Gastroesophageal sphincter (tissue), 4 donors: Measurements from ENCODE around the gene ZAR1L. TPM values are rescaled to one million over a fixed set of nuclear protein-coding genes. Genes with fewer than 3 reads are reported as not detected.

Experiments
- ATAC-seq: fragments of 150-250 bp; one replicate; pipeline ENCODE4 v1.9.1; 2016; ENCODE audit warnings: mild to moderate bottlenecking, moderate library complexity
- H3K27ac ChIP-seq, 4 donors: fragments of 200-600 bp; sonication (generic) in 3 of 4; 1 replicate in 3 of 4; 2 replicates in 1 of 4; pipeline ENCODE4 v1.5.1; 2016 to 2019
- H3K27me3 ChIP-seq: fragments of 200-600 bp; sonication (generic); one replicate; pipeline ENCODE4 v1.5.1; 2019
- H3K36me3 ChIP-seq, 2 donors: fragments of 200-600 bp; sonication (generic); one replicate each; pipeline ENCODE4 v1.5.1; 2019; ENCODE audit warnings: control low read depth in 1 of 2
- H3K4me1 ChIP-seq, 3 donors: fragments of 200-600 bp; sonication (generic); 1 replicate in 2 of 3; 2 replicates in 1 of 3; pipeline ENCODE4 v1.5.1; 2016 to 2019; ENCODE audit warnings: control low read depth in 2 of 3
- H3K4me3 ChIP-seq, 2 donors: fragments of 200-600 bp; sonication (generic); one replicate each; pipeline ENCODE4 v1.5.1; 2019; ENCODE audit warnings: mild to moderate bottlenecking in 1 of 2, moderate library complexity in 1 of 2
- H3K9me3 ChIP-seq, 3 donors: fragments of 200-600 bp; sonication (generic); one replicate each; pipeline ENCODE4 v1.5.1; 2017 to 2019; ENCODE audit warnings: control low read depth in 2 of 3
- EP300 ChIP-seq: sonication (generic); formaldehyde crosslinking; IDR thresholded peaks from one replicate; pipeline ENCODE4 v1.6.1; 2017; ENCODE audit warnings: antibody characterized with exemption, mild to moderate bottlenecking
- POLR2A ChIP-seq, 2 donors: fragments of 450-650 bp; IDR thresholded peaks; one replicate each; pipeline ENCODE4 v1.6.1; 2017; ENCODE audit warnings: antibody characterized with exemption in 2 of 2, mild to moderate bottlenecking in 2 of 2, moderate library complexity in 1 of 2
- POLR2AphosphoS5 ChIP-seq: sonication (generic); formaldehyde crosslinking; IDR thresholded peaks from one replicate; pipeline ENCODE4 v1.6.1; 2017; ENCODE audit warnings: antibody characterized with exemption
- WGBS, 2 donors: methylation state at CpG; one replicate each; pipeline ENCODE4 v1.1.5; 2018; ENCODE audit warnings: low coverage in 1 of 2; 5-methylcytosine and 5-hydroxymethylcytosine counted together
- total RNA-seq, 4 donors: library from RNA; depleted of rRNA; stranded (reverse); fragments of >200 nt; gene quantifications; one replicate each; pipeline ENCODE4 v1.1.0, GENCODE V29; 2016
- TF ChIP-seq, protein P1 (sequence below), 4 experiments: fragments of 200-600 bp in 2 of 4; fragments of 450-650 bp in 2 of 4; sonication (generic) in 1 of 4; IDR thresholded peaks; one replicate each; pipeline ENCODE4 v1.5.1; 2017 to 2019; ENCODE audit warnings: antibody characterized with exemption in 4 of 4, mild to moderate bottlenecking in 2 of 4, moderate library complexity in 2 of 4

ZAR1L gene
- total RNA-seq, 4 donors from 2014 or later = not detected

DNA sequence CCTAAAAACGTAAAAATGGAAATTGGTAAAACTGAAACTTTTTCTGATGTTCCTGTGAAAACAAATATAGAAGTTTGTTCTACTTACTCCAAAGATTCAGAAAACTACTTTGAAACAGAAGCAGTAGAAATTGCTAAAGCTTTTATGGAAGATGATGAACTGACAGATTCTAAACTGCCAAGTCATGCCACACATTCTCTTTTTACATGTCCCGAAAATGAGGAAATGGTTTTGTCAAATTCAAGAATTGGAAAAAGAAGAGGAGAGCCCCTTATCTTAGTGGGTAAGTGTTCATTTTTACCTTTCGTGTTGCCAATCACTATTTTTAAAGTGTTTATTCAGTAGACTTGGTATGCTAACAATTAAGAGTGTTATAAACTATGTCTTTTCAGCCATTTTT lies 25.8 kb upstream of the ZAR1L start:
- TF ChIP-seq EP300 (no peak), POLR2AphosphoS5 (no peak), POLR2A (IDR thresholded peaks at IDR 0.05) (no peak)
- TF ChIP-seq, protein P1, sequence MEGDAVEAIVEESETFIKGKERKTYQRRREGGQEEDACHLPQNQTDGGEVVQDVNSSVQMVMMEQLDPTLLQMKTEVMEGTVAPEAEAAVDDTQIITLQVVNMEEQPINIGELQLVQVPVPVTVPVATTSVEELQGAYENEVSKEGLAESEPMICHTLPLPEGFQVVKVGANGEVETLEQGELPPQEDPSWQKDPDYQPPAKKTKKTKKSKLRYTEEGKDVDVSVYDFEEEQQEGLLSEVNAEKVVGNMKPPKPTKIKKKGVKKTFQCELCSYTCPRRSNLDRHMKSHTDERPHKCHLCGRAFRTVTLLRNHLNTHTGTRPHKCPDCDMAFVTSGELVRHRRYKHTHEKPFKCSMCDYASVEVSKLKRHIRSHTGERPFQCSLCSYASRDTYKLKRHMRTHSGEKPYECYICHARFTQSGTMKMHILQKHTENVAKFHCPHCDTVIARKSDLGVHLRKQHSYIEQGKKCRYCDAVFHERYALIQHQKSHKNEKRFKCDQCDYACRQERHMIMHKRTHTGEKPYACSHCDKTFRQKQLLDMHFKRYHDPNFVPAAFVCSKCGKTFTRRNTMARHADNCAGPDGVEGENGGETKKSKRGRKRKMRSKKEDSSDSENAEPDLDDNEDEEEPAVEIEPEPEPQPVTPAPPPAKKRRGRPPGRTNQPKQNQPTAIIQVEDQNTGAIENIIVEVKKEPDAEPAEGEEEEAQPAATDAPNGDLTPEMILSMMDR (IDR thresholded peaks at IDR 0.05) = no peak
- WGBS, 2 donors = 82% methylated on average over 3 of the region's 3 CpGs
- Histone ChIP-seq H3K9me3 (no peaks in the 10 kb centered on the region), H3K27ac (no peak overlapping the region), H3K4me3 (no peak overlapping the region), H3K27me3 (no peaks in the 10 kb centered on the region), H3K36me3 (no peaks in the 10 kb centered on the region), H3K4me1 (no peaks in the 10 kb centered on the region)
- ATAC-seq = no peak

GRCh38 chr13:32334671-32335070 lies 19.5 kb upstream of the ZAR1L start:
- Histone ChIP-seq H3K27me3 (no peaks in the 10 kb centered on the region), H3K9me3 (no peaks in the 10 kb centered on the region), H3K4me1 (no peaks in the 10 kb centered on the region), H3K27ac (no peak overlapping the region), H3K36me3 (no peaks in the 10 kb centered on the region), H3K4me3 (no peak overlapping the region)
- WGBS, 2 donors = 71 to 73% methylated on average over 2 of the region's 2 CpGs
- TF ChIP-seq POLR2A (IDR thresholded peaks at IDR 0.05) (no peak), EP300 (no peak), POLR2AphosphoS5 (no peak)
- TF ChIP-seq, protein P1 (IDR thresholded peaks at IDR 0.05) = no peak
- no peak for ATAC-seq

GRCh38 chr13:32330441-32330840 lies 15.3 kb upstream of the ZAR1L start:
- Histone ChIP-seq H3K9me3 (no peaks in the 10 kb centered on the region), H3K4me1 (no peaks in the 10 kb centered on the region), H3K4me3 (no peak overlapping the region), H3K27ac (no peak overlapping the region), H3K27me3 (no peaks in the 10 kb centered on the region), H3K36me3 (no peaks in the 10 kb centered on the region)
- 84 to 100% methylated on average over 2 of the region's 2 CpGs for WGBS, 2 donors
- peak; percentile 19 for ATAC-seq
- no peak for TF ChIP-seq POLR2AphosphoS5

DNA sequence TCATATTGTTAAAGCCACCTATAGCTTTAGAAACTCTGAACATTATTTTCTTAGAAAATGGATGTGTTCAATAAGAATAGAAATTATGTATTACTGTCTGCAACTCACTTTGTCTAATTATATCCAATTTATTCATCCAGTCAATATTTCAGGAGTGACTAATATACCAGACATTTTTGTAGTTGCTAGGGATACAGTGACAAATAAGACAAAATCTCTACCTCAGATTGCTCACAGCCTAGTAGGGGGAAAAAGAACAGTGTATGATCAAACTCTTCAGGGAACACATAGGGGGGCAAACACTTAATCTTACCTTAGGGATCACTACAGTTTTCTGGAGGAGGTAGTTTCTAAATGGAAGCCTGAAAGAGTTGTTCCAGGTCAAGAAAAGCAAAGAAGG lies 8.7 kb upstream of the ZAR1L start:
- Histone ChIP-seq H3K36me3 (no peaks in the 10 kb centered on the region), H3K9me3 (no peaks in the 10 kb centered on the region), H3K4me3 (no peak overlapping the region), H3K27ac (no peak overlapping the region), H3K27me3 (no peaks in the 10 kb centered on the region), H3K4me1 (no peaks in the 10 kb centered on the region)
- no peak for ATAC-seq
- no peak for TF ChIP-seq POLR2A (IDR thresholded peaks at IDR 0.05)
- TF ChIP-seq, protein P1 (IDR thresholded peaks at IDR 0.05) = no peak
- TF ChIP-seq POLR2AphosphoS5 = no peak
- TF ChIP-seq EP300 = no peak

GRCh38 chr13:32320528-32320927 lies 5.4 kb upstream of the ZAR1L start:
- TF ChIP-seq EP300 = no peak
- TF ChIP-seq POLR2AphosphoS5 = no peak
- TF ChIP-seq, protein P1 (IDR thresholded peaks at IDR 0.05) = no peak
- TF ChIP-seq POLR2A (IDR thresholded peaks at IDR 0.05) = no peak
- WGBS, 2 donors = 73 to 83% methylated on average over 4 of the region's 4 CpGs
- H3K27me3 ChIP-seq = no peaks in the 10 kb centered on the region
- H3K27ac ChIP-seq = no peak overlapping the region
- no peaks in the 10 kb centered on the region for H3K36me3 ChIP-seq
- no peak overlapping the region for H3K4me3 ChIP-seq
- H3K9me3 ChIP-seq = no peaks in the 10 kb centered on the region
- no peak for ATAC-seq
- peaks cover 0 to 7% (median 0%) of the 10 kb centered on the region in 3 donors for H3K4me1 ChIP-seq
